Nucleus accumbens (tissue), 56 donors: Measurements from ENCODE around the gene TRAPPC12.
A peak's percentile ranks its signal among the peaks of the same experiment; 100 is the strongest.
"Not testable (repeated sequence)": the region's sequence is repeated elsewhere in the genome, so short reads cannot be mapped to it uniquely, and the experiment has no call there.

Source experiments
- DNase-seq, 56 donors: peaks; one replicate each; lab custom pipeline; 2025; lab: John Stamatoyannopoulos, UW

The TRAPPC12 gene

DNA sequence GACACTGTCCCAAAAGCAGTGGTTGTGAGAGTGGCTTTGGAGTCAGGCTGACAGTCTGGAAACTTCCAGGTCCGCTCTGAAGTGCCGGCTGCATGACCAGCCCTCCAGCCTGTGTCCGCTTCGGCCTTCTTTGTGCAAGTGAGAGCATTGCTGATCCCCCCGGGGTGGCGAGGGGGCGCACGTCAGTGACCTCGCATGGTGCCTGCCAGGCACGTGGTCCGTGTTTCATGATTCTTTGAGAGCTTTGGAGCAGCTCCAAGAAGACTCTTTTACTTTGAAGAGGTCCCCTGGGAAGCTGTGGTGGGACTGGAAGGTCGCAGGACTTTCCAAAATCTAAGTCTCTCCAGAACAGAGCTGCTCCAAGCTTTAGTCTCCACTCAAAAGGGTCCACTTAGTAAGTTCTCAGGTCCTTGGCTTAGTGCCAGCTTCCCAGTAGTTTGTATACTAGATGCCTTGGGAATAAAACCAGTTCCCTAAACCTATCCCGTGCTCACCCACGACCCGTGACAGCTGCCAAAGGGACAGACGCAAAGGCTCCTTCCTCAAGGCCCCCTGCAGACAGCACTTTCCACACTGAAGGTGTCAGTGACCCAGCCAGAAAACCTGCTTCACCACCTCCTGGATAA lies 71.0 kb downstream of the TRAPPC12 start:
- no peak for DNase-seq

DNA sequence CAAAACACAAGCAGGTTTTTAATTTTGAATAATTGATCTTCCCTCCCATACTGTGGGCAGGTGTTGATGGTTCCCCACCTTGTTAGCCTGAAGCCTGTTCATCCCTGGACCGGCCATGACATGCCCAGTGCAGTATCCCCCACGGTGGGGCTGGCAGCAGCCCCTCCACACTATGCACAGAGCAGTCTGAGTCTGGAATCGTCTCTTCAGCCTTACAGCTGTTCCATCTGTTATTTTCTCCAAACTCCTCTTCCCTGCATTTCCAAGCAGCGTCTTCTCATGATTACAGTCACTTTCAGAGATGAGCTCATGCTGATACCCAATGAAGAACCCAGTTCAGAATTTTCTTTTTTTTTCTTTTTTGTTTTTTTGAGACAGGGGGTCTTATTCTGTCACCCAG lies 71.7 kb downstream of the TRAPPC12 start:
- DNase-seq: no peak

DNA sequence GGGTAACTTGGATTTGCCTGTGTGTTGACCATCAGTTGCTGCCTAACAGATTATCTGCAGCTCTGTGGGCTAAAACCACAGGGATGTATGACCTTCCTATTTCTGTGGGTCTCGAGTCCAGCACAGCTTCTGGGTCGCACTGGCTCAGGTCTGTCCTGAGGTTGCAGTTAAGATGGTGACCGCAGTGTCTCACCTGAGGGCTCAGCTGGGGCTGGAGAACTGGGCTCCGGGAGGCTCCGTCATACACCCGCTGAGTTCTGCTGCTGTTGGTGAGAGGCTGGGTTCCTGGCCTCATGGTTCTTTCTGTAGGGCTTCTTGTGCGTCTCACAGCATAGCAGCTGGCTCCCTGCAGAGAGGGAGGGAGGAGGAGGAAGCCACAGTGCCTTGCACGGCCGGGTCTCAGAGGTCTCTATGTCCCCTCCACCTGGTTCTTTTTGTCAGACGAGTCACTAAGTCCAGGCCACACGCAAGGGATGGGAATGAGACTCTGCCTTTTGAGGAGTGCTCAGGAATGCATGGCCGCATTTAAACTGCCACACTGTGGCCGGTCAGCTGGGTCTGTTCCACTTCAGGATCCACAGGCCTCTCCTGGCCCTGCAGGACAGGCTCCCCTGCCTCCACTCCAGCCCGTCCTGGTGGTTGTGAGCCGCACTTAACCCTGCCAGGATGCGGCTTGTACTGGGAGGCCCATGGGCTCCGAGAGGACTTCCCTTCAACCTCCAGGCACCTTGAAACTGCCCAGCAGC lies 72.6 kb downstream of the TRAPPC12 start:
- no peak for DNase-seq

DNA sequence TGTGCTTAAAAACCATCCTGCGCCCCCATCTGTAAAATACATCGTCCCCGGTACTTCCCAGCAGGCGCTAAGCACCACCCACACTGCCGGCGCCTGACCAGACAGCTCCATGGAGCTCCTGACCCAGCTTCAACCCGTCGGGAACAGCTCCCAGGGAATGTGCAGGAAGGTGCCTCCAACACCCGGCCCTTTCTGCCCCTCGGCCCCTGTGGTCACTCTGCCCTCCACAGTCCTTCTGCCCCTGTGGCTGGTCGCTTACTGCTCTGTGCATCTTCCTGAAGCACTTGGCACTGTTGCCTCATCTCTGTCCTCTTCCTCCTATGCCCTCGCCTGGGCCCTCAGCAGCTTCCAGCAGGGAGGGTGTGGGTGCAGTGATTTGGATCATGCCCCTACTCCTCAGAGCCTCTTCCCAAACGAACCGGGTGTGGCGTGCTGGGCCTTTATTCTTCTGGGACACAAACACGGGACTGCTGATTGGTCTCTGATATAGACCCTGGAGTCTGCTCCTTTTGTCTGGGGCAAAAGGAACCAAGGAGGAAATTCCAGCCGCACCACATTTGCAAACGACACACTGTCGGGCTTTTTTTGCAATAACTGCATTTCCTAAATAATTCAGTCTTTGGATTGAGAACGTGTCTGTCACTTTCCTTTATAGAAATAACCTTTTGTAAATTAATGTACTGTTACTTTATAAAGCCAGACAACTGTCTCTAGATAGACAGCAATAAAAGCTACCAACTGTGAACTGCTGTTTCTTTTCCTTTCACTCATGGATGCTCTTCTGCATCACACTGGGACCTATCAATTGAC lies 73.9 kb downstream of the TRAPPC12 start:
- DNase-seq: no peak

DNA sequence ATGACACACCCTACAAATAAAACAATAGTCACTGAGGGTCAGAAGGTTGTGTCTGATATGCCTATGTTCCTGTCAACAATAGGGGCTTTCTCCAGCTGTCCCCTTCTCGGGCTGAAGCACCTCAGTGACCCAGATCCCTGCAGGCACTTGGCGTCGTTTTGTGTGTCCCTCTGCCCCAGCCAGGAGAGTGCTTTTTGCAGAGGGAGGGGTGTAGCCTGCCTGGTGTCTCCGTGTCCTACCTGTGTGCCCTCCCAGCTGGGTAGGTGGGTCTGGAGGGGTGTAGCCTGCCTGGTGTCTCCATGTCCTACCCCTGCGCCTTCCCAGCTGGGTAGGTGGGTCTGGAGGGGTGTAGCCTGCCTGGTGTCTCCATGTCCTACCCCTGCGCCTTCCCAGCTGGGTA lies 74.5 kb downstream of the TRAPPC12 start:
- not testable (repeated sequence) for DNase-seq

DNA sequence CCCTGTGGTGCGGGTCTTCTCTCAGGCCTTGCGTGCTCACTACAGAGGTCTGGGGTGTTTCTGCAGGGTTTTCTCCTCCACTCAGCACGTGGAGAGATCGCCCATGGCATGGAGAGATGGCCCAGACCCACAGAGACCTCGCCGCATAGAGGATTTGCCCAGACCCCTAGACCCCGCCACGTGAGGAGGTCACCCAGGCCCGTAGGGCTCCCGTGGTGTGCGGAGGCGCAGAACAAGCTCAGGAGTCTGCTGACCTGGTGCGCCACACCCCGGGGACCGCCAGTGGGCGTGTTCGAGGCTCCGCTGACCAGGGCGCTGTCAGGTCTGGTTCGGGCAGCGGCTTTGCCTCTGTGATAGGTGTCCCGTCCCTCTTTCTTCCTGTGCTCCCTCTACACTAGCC lies 75.3 kb downstream of the TRAPPC12 start:
- no peak for DNase-seq

DNA sequence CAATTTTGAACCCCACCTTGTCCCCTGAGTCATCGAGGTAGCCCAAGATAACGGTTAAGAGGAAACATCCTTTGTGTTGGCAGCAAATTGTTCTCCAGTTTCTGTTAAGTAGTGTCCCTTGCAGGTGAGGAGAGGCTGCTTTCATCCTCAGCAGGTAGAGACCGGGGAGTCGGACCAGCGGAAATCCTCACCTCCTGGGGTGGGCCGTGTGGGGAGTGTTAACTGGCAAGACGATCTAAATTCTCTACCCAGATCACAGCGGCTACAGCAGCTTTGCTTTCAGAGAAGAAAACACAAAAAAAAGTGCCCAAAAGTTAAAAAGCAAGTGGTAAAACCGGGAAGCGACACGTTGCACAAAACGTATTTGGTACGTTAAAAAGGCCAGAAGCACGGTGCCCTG lies 76.6 kb downstream of the TRAPPC12 start:
- DNase-seq: no peak

DNA sequence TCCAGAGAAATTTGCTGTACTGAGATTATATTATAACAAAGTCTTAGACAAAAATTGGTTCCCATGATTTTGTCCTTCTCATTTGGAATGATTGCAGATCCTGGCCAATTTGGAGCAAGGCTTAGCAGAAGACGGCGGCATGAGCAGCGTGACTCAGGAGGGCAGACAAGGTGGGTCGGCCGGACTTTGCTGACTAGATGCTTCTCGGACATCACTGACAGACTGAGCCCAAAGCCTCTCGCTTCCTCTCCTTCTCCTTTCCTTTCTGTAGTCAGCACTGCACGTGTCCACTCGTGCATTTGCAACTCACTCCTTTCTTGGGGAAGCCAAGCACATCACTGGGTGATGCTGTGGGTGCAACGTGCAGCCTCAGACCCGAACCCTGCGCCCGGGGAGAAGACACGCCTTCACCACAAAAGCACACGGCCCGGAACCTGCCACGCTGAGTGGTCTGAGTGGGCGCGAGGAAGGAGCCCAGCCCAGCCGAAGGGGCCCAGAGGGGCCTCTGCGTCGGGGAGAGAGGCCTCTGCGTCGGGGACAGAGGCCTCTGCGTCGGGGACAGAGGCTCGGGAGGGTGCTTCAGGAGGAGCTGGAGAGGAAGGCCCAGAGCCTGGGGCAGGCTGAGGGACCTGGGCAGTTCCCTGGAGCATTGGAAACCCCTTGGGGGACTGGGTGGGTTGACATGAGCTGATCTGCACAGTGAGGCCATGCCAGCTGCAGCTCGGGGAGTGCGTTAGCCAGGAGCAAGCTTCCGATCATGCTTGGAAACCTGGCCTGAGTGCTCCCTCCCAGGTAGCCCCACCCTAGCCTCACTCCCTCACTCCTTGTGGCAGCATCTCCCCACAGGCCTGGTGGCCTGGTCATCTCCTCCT lies 78.3 kb downstream of the TRAPPC12 start:
- no peak for DNase-seq

DNA sequence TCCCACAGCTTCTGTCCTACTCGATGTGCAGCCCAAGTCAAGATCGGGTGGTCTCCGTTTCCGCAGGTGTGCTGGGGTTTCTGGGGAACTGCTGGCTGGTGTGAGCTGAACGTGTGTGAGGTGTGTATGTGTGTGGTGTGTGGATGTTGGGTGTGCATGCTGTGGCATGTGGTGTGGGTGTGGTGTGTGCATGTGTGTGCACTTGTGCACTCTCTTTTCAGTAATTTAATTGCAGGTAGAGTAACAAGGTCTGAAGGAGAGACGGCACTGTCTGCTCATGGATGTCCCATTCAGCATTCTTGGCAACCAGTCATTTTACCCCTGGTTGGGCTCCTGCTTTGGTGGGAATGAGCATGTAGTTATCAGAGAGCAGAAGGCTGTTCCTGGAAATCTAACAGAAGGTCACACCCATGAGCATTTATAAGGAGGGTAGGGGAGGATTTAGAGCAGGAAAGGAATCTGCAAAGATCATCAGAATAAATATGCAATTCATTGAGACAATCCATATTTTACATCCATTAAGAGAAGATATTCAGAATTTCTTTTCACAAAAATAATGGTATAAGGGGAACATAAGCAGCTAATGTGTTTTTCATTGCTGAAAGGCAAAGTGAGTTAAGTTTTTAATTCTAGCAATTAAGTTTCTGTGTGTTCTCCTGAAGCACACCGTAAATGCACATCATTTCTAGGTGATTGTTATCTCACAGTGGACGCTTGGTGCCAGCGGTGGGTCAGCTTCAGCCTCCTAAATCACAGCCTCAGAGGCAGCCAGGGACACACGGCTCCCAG lies 79.1 kb downstream of the TRAPPC12 start:
- no peak for DNase-seq

DNA sequence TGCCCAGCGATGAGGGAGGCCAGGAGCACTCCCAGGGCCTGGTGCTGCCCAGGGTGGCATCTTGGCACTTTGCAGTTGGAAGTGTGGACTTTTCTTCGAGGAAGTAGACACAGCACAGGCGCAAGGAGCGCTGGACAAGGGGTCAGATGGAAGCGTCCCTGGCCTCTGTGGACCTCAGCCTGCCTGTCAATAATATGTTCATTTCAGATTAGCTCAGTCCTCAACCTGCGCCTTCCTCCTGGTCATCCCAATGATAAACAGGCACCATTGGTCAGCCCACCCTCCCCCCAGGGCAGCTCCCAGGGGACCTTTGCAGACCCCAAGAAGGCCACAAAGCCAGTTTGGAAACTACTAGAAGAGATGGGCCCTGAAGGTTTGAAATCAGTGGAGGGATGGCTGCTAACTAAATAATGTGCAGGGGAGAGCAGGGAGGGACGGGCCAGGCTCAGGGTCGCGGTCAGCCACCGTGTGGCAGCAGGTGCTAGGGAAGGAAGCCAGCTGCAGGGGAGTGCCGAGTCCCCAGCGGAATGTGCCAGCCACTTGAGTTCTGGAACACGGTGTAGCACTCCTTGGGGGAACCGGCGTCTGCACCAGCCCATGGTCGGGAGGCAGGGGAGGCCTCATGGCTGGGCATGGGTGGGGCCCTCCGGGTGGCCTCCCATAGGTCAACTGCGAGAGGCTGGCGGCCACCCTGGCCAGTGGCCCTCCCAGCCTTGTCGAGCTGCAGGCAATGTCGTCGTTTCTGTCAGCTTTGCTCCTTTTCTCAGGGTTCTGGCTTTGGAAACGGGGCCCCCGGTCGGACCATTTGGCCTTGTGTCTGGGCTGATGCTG lies 79.9 kb downstream of the TRAPPC12 start:
- no peak for DNase-seq

DNA sequence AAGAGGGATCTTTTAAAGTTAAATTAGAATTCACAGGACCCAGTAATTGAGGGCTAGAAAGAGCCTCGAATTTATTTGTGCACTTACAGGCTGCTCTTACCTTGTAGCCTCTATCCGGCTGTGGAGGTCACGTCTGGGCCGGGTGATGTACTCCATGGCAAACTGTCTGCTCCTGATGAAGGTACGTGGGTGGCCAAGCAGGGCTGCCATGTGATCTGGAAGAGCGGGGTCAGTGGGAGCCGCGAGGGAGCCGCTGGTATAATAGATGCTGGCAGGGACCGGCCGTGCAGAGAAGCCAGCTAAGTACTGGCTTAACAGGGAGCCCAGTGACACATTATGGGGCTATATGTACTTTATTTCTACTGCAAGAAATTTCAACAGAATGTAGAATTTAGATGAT lies 80.7 kb downstream of the TRAPPC12 start:
- peak in 1 of 56 donors; percentile 37 for DNase-seq

DNA sequence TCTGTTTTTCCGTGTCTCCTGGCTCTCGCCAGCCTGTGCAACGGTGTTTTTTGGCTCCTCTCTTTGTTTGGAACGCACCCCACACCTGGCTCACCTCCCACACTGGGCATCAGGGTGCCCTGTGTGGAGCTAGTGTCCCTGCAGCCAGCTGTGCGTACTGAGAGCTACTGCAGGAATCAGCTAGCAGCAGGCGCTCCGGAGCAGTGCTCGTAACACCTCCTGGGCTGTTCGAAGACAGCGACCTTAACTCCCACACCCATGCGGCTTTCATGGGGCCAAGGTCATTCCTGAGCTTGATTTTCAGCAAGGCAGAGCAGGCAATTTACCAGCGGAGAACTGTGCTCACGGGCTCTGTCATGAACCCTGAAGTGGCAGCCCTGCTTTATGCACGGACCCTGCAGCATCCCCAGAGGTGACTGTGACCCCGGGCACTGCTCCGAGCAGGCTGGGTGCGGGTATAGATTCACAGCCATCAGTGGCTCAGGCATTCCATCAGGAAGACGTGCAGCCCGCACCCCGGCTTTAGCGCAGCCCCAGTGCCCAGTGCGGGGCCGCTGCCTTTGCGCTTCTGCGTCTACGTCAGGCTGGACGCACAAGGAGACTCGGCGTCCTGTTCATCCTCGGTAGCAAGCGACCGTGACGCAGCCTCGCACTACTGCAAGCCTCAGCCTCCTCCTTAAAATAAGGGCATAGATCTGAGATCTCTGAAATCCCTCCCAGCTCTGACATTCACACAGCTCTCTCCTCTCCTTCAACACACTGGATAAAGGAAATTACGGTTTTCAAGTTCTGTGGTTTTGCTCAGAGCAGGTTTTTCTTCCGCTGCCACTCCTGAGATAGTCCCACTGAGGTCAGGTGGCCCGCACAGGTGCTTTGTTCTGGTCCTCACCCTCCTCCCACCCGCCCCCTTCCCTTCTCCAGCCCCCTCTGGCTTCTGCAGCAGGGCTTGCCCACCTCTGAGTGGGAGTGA lies 81.6 kb downstream of the TRAPPC12 start:
- no peak for DNase-seq

DNA sequence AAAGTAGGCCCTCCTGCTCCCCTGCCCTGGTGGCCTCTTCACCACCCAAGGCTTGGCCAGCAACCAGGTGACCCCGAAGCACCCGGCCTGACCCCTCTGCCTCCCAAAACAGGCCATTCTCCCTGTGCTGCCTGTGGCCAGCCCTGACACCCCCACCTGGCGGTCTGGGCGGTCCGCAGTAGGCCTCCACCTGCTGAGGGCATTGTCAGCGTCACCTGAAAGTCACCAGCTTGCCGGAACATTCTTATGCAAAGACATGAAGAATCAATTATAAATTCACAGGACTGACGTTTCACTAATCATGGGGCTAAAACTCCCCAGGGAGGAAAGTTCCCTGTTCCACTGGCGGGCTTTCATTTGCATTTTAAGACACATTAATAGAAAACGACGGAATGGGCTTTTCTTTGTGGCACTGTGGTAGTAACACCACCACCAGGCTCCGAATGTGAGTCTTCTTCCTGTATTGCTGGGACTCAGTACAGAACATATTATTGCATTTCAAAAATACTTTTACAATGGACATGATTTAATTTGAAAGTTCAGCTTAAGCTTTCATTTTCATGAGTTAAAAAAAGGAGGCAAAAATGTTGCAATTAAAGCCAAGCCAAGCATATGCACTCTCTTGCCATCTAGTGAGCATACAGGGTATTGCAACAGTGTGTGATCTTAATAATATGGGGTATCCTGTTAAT lies 82.5 kb downstream of the TRAPPC12 start:
- peak in 2 of 56 donors; percentile 31 to 40 for DNase-seq

DNA sequence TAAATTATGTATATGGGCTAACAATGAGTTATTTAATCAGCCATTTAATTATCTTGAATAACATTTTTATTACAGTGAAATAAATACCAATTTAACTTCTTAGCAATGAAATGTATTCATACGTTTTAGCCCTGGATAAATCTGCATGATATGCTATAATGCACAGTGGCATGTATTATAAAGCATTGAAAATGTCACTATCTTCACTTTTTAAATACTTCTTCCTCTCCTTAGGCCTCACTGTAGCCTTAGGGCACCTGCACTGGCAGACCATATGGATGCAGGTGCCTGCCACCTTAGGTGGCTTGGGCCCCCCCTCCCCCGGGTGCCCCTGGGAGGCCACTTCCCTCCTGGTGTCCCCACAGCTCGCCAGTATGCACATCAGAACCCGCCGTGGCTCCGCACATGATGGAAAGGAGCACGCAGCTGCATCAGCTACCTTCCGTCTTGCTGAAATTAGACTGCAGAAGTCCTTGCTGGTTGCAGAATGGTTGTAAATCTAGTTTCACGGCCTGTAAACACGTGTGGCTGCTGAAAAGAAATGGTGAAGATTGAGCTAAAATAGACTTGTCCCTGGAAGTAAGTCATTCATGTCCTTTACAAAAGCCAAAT lies 83.1 kb downstream of the TRAPPC12 start:
- no peak for DNase-seq

DNA sequence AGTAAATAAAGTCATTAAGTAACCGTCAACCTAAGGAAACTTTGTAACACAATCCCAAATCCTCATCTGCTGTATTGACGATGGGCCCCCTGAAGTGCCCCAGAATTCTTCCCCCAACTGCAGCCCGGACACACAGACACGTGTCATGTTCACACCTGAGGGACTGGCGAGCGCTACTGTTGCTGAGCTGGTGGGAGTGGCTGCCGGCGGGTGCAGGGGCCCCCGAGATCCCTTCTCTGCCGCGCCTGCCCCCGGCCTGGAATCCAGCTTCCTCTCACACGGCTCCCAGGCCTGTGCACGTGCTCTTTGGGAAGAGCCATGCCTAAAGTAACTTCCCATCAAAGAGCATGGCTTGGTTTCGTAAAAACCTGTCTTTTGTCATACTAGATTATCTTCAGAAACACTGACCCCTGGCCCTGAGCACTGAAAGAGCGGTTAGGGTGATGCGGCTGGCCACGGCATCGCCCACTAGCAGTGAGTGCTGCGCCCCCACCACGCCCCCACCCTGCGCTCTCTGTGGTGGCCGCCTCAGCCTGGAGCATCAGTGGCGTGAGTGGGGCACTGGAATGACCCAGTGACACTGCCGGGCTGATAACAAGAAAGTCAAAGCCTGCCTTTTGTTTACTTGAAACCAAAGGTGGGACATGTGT lies 83.8 kb downstream of the TRAPPC12 start:
- no peak for DNase-seq

DNA sequence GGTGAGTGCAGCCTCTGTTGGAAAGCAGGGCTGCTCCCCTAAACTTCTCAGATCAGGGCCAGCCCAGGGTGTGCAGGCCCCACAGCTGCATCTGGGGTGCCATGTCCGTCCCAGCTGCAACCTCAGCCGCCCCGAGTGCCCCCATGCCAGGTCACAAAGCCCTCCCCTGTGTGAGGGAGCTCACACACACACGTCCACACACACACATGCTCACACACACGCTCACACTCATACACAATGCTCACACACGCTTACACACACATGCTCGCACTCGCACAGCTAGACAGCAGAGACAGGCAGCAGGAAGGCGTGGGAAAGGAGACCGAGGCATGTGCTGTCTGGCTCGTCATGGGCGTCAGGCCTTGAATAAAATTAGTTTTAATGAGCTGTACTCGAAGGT lies 84.5 kb downstream of the TRAPPC12 start:
- no peak for DNase-seq
